Cerebellar nuclear complex (tissue), 1 donor: ENCODE data around the gene ZNF146.
A peak's percentile ranks its signal among the peaks of the same experiment; 100 is the strongest.
"Not testable (repeated sequence)": the region's sequence is repeated elsewhere in the genome, so short reads cannot be mapped to it uniquely, and the experiment has no call there.

ENCODE experiments used
- DNase-seq, 2 experiments: peaks; one replicate each; lab custom pipeline; 2025; lab: John Stamatoyannopoulos, UW

ZNF146 gene

DNA sequence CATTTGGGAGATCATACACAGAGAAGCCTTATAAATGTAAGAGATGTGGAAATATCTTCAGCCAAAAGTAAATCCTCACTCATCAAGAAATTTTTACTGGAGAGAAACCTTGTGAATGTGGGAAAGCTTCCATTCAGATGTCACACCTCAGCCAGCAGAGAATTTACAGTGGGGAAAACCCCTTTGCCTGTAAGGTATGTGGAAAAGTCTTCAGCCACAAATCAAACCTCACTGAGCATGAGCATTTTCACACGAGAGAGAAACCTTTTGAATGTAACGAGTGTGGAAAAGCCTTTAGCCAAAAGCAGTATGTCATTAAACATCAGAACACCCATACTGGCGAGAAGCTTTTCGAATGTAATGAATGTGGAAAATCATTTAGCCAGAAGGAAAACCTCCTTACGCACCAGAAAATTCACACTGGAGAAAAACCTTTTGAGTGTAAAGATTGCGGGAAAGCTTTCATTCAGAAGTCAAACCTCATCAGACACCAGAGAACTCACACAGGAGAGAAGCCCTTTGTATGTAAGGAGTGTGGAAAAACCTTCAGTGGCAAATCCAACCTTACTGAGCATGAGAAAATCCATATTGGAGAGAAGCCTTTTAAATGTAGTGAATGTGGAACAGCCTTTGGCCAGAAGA is 21.5 kb downstream of the ZNF146 start:
- no peak for DNase-seq

DNA sequence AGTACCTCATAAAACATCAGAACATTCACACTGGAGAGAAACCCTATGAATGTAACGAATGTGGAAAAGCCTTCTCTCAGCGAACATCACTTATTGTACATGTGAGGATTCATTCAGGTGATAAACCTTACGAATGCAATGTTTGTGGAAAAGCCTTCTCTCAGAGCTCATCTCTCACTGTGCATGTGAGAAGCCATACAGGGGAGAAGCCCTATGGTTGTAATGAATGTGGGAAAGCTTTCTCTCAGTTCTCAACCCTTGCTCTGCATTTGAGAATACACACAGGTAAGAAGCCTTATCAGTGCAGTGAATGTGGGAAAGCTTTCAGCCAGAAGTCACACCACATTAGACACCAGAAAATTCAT is 22.0 kb downstream of the ZNF146 start:
- no peak for DNase-seq

DNA sequence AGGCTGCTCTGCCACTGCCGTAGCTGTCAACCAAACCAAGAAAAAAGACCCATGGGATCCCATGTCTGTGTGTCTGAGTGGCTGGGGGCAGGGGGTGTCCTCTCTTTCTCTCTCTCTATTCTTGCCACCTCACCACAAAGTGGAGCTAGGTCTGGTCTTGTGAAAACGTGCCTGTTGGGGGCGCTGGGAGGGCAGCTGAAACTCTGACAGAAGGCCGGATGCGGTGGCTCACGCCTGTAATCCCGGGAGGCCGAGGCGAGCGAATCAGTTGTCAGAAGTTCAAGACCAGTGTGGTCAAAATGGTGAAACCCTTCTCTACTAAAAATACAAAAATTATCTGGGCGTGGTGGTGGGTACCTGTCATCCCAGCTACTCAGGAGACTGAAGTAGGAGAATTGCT is 29.2 kb downstream of the ZNF146 start:
- no peak for DNase-seq

DNA sequence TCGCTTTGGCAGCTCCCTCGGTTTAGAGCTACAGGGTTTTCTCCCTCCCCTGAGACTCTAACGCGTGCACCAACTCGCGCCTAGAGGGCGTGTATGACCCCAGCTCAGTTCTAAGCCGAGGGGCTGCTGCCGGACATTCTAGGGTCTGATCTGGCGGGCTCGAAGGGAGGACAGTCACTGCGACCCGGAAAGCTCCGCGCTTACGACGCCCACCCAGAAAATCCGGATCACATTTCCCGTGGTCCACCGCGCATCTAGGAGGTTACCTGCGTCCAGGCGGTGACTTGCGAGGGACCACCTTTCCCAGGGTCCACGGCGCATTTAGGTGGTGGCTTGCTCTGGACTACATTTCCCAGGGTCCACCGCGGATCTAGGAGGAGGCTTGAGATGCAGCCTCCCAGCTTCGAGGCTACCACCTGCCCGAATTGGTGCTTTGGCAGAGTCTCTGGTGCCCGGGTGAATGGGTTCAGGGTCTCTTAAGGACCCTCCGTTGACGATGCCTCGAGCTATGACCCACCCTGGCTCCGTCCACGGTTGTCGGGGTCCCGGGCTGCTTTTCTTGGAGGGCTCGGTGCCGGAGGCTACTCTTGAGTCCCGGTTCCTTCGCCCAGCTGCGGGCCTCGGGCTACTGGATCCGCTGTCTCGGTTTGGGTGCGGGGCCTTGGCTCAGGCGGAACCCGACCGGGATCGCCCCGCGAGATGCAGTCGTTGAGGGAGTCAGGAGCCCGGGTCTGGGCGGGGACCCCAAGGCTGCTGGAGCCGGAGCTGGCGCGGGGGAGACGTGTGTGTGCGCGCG is 30.5 kb downstream of the ZNF146 start:
- DNase-seq = peak in 1 of 2 experiments; percentile 5

DNA sequence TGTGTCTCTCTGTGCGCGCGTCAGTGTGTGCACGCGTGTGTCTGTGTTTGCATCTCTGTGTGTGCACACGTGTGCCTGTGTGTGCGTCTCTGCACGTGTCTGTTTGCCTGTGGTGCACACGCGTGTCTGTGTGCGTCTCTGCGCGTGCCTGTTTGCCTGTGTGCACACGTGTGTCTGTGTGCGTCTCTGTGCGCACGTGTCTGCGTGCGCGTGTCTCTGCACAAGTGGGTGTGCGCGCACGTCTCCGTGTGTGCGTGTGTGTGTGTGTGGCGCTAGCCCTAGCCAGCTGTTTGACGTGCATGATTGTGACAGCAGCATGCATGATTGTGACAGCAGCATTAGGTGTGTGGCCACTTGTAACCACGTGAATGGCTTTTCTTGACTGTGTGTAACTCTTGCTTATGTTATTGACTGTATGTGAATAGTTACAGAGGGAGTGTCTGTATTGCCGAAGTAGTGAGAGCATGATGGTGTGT is 31.1 kb downstream of the ZNF146 start:
- DNase-seq = no peak

DNA sequence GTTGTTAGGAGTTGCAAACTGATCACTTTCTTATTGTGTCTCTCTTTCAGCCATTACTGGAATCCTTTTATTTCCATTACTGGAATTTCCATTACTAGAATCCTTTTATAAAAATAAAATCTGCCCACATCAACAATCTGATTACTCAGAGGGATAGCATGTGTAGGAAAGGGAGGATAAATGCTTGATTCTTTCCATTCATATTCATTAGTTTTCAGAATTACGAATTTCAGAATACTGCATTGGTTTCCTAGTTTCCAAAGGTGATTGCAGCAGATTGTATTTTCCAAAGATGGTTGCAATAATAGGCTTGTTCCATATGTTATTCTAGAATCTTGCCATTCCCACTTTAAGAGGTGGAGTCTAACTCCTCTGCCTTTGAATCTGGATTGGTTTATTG is 37.1 kb downstream of the ZNF146 start:
- DNase-seq = no peak

DNA sequence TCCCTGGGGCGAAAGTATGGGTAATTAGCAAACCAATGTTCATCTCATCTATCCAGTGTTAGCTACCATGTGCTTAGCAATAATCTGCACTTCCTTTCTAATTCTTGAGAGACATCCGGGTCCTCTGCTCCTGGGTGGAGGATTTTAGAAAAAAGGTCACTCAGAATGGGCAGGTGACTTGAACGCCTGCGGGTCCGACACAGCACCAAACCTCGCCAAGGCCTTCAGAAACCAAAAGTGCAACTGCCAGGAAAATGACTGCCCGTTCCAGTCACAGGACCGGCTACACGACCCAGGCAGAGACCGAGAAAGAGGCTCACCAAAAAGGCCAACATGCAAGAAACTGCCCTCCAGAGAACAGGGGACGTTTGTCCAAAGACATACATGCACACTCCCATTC is 39.9 kb downstream of the ZNF146 start:
- DNase-seq = no peak

DNA sequence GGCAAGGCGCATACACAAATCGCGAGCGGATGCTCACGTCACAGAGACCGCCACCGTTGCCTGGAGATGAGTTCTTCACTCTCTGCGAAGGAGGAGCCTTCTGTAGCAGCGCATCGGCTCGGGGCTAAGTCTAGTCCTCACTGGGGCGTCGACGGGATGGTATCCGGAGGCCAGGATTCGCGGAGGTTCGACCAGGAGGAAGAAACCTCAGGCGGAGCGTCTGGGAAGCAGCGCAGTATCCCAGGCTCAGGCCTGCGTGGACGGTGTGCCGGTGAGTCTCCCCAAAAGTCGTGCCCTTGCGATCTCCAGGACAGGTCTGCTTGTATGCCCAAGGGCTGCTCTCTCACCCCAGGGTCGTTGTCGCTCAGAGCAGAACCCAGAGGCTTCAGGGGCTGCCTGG is 40.4 kb downstream of the ZNF146 start:
- no peak for DNase-seq

DNA sequence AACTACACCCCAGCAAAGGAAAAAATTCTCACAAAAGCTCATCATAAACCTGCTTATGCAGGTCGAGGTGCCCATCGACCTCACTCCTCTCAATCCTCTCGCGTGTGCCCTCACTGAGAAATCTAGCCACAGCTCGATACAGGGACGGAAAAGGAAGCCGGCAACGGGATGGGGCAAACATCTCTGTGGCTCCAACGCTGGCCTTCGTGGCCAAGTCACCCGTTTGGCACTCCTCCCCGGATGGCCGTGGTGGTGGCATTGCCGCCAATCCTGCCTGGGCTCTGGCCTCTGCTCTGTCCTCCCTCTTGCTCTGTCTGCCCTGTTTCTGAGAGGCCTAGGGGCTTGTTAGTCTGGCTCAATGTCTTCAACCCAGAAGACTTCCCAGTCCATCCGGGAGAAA is 41.2 kb downstream of the ZNF146 start:
- no peak for DNase-seq

DNA sequence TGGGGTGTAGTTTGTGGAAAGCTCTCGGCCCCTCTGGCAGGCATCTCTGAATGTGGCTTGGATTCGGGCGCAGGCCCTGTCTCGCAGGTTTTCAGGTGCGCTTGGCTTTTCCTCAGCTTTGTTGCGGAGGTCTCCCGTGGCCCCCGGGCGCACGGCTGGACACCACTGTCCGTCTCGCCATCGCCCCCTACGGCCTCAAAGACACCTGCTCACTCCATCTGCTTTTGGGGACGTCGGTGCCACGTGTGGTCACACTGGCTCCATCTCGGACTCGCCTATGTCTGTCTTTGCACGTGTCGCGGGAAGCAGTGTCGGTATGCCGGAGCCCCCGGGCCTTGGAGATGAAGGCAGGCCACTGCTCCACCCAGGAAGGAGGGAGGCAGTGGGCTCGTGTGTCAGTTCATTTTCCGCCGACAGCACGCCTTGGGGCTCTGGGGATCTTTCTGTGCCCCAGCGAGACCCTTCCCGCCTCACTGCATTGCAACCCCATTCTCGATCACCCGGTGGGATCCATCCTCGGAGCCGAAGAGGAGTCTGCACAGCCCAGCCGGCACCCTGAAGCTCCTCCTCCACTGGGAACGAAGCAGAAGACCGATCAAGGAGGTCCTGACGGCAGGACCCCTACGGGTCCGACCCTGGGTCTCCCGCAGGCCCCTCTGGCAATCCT is 42.1 kb downstream of the ZNF146 start:
- no peak for DNase-seq

DNA sequence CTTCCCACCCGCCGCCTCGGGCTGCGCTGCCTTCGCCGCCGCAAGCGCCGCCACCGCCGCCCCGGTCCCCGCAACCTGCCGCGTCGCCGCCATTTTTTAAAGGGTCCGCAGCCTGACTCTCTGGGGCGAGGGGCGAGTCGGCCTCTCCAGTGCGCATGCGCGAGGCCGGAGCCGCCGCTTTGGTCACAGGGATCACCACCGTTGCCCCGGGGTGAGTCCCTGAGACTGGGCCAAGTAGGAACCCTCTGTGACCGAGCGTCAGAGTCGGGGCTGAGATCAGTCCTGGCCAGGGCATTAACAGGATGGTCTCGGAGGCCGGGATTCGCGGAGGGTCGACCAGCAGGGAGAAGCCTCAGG is 42.6 kb downstream of the ZNF146 start:
- DNase-seq = no peak

DNA sequence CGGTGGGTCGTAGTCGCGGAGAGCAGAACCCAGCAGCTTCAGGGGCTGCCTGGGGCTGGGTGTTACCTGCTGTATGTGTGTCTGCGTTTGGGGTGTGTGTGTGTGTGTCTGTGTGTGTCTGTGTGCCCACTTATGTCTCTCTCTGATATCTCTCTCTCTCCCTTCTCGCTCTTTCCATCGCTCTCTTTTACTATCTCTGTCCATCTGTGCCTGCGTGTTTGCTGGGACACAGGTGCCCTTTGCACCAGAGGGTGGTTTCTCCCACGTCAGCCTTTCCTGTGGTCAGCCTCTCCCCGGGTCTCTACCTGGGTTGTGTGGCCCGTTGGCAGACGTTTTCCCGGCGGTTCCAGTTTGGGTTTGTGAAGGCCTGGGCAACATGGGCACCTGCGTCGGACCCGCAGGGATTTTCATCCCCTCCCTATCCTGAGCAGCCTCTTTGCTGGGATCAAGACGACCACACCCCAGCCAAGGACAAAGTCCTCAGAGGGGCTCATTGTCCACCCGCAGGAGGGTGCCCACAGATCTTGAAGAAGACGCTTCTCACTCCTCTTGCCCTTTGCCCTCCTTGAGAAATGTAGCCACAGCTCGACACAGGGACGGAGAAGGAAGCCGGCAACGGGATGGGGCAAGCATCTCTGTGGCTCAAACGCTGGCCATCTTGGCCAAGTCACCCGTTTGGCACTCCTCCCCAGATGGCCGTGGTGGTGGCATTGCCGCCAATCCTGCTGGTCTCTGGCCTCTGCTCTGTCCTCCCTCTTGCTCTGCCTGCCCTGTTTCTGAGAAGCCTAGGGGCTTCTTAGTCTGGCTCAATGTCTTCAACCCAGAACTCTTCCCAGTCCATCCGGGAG is 43.3 kb downstream of the ZNF146 start:
- DNase-seq = no peak

DNA sequence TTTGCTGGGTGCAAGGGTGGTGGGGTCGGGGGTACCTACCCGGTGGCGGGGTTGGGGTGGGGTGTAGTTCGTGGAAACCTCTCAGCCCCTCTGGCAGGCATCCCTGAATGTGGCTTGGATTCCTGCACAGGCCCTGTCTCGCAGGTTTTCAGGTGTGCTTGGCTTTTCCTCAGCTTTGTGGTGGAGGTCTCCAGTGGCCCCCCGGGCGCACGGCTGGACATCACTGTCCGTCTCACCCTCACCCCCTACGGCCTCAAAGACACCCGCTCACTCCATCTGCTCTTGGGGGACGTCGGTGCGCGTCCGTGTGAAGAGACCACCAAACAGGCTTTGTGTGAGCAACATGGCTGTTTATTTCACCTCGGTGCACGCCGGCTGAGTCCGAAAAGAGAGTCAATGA is 44.3 kb downstream of the ZNF146 start:
- no peak for DNase-seq

DNA sequence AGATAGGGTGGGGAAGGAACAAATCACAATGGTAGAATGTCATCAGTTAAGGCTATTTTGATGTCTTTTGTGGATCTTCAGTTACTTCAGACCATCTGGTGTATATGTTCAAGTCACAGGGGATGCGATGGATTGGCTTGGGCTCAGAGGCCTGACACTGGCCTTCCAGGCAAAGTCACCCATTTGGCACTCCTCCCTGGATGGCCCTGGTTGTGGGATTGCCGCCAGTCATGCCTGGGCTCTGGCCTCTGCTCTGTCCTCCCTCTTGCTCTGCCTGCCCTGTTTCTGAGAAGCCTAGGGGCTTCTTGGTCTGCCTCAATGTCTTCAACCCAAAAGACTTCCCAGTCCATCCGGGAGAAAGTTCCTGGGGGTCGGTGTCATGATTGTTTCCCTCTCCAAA is 50.2 kb downstream of the ZNF146 start:
- DNase-seq = no peak

DNA sequence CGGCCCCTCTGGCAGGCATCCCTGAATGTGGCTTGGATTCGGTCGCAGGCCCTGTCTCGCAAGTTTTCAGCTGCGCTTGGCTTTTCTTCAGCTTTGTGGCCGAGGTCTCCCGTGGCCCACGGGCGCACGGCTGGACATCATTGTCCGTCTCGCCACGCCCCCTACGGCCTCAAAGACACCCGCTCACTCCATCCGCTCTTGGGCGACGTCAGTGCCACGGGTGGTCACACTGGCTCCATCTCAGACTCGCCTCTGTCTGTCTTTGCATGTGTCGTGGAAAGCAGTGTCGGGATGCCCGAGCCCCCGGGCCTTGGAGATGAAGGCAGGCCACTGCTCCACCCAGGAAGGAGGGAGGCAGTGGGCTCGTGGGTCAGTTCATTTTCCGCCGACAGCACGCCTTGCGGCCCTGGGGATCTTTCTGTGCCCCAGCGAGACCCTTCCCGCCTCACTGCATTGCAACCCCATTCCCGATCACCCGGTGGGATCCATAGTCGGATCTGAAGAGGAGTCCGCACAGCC is 51.0 kb downstream of the ZNF146 start:
- no peak for DNase-seq

DNA sequence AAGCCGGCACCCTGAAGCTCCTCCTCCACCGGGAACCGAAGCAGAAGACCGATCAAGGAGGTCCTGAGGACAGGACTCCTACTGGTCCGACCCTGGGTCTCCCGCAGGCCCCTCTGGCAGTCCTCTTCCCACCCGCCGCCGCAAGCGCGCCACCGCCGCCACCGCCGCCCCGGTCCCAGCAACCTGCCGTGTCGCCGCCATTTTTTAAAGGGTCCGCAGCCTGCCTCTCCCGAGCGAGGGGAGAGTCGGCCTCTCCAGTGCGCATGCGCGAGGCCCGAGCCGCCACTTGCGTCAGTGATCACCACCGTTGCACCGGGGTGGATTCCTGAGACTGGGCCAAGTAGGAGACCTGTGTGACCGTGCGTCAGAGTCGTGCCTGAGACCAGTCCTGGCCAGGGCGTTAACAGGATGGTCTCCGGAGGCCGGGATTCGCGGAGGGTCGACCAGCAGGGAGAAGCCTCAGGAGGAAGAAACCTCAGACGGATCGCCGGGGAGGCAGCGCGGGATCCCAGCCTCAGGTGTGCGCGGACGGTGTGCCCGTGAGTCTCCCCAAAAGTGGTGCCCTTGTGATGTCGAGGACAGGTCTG is 51.6 kb downstream of the ZNF146 start:
- DNase-seq = no peak

DNA sequence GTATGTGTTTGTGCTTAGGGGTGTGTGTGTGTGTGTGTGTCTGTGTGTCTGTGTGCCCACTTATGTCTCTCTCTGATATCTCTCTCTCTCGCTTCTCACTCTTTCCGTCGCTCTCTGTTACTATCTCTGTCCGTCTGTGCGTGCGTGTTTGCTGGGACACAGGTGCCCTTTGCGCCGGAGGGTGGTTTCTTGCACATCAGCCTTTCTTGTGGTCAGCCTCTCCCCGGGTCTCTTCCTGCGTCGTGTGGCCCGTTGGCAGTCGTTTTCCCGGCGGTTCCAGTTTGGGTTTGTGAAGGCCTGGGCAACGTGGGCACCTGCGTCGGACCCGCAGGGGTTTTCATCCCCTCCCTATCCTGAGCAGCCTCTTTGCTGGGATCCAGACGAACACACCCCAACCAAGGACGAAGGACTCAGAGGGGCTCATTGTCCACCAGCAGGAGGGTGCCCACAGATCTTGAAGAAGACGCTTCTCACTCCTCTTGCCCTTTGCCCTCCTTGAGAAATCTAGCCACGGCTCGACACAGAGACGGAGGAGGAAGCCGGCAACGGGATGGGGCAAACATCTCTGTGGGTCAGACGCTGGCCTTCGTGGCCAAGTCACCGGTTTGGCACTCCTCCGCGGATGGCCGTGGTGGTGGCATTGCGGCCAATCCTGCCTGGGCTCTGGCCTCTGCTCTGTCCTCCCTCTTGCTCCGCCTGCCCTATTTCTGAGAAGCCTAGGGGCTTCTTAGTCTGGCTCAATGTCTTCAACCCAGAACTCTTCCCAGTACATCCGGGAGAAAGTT is 52.3 kb downstream of the ZNF146 start:
- DNase-seq = no peak

DNA sequence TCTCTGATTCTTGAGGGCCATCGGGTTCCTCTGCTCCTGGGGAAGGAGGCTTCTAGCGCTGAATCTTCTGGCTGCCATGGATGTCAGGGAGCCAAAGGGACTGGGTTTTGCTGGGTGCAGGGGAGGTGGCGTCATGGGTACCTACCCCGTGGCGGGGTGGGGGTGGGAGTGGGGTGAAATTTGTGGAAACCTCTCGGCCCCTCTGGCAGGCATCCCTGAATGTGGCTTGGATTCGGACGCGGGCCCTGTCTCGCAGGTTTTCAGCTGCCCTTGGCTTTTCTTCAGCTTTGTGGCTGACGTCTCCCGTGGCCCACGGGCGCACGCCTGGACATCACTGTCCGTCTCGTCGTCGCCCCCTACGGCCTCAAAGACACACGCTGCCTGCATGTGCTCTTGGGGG is 53.2 kb downstream of the ZNF146 start:
- not testable (repeated sequence) for DNase-seq

DNA sequence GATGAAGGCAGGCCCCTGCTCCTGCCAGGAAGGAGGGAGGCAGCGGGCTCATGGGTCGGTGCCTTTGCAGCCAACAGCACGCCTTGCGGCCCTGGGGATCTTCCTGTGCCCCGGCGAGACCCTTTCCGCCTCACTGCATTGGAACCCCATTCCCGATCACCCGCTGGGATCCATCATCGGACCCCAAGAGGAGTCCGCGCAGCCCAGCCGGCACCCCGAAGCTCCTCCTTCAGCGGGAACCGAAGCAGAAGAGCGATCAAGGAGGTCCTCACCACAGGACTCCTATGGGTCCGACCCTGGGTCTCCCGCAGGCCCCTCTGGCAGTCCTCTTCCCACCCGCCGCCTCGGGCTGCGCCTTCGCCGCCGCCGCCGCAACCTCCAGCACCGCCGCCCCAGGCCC is 53.7 kb downstream of the ZNF146 start:
- DNase-seq = not testable (repeated sequence)

DNA sequence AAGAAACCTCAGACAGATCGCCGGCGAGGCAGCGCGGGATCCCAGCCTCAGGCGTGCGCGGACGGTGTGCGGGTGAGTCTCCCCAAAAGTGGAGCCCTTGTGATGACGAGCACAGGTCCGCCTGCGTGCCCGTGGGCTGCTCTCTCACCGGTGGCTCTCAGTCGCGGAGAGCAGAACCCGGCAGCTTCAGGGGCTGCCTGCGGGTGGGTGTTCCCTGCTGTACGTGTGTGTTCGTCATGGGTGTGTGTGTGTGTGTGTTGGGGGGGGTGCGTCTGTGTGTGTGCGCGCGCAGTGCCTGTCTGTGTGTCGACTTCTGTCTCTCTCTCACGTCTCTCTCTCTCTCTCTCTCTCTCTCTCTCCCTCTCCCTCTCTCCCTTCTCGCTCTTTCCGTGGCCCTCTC is 54.4 kb downstream of the ZNF146 start:
- not testable (repeated sequence) for DNase-seq
